Right atrium auricular region (tissue), 2 donors: ENCODE data around the gene ZG16. TPM values are rescaled to one million over a fixed set of nuclear protein-coding genes. Genes with fewer than 3 reads are reported as not detected.
"Not testable (repeated sequence)": the region's sequence is repeated elsewhere in the genome, so short reads cannot be mapped to it uniquely, and the experiment has no call there.

ENCODE experiments used
- DNase-seq: peaks from one replicate; pipeline ENCODE4 v3.0.0-alpha.2; 2019; ENCODE audit warnings: low spot score
- H3K27ac ChIP-seq, 2 donors: fragments of 200-600 bp; sonication (generic); 1 replicate in 1 of 2; 2 replicates in 1 of 2; pipeline ENCODE4 v1.5.1; 2016 to 2019
- H3K27me3 ChIP-seq, 2 donors: fragments of 200-600 bp; sonication (generic); one replicate each; pipeline versions ENCODE4 v1.5.1 to v1.6.0; 2017 to 2019
- H3K36me3 ChIP-seq: fragments of 200-600 bp; sonication (generic); one replicate; pipeline ENCODE4 v1.5.1; 2016
- H3K4me1 ChIP-seq, 2 donors: fragments of 200-600 bp; sonication (generic); one replicate each; pipeline versions ENCODE4 v1.5.1 to v1.6.0; 2017 to 2019
- H3K4me3 ChIP-seq, 2 donors: fragments of 200-600 bp; sonication (generic); 1 replicate in 1 of 2; 2 replicates in 1 of 2; pipeline ENCODE4 v1.5.1; 2017 to 2019; ENCODE audit warnings: mild to moderate bottlenecking in 1 of 2, moderate library complexity in 1 of 2
- H3K9me3 ChIP-seq, 2 donors: fragments of 200-600 bp; sonication (generic); one replicate each; pipeline ENCODE4 v1.5.1; 2019
- CTCF ChIP-seq, 2 donors: fragments of 200-600 bp; sonication (generic); IDR thresholded peaks; one replicate each; pipeline ENCODE4 v1.5.1; 2019; ENCODE audit warnings: antibody characterized with exemption in 2 of 2
- total RNA-seq, 2 donors: library from RNA; depleted of rRNA; stranded (reverse); fragments of >200 nt; gene quantifications; one replicate each; pipeline ENCODE4 v1.1.0, GENCODE V29; 2016

Gene ZG16
- total RNA-seq = not detected

- no peaks in the 10 kb centered on the region for H3K9me3 ChIP-seq
- H3K27me3 ChIP-seq = no peaks in the 10 kb centered on the region
- no peaks in the 10 kb centered on the region for H3K36me3 ChIP-seq
- DNase-seq = no peak
- H3K4me1 ChIP-seq = no peaks in the 10 kb centered on the region
- no peak within 1 kb of the TSS for H3K27ac ChIP-seq
- no peak within 1 kb of the TSS for H3K4me3 ChIP-seq
- no peak for TF ChIP-seq CTCF (IDR thresholded peaks at IDR 0.05)
Observed at GRCh38 chr16:29777576-29778350, at the start of gene ZG16. ZG16 (plus strand) TSS chr16:29778256; CDS start chr16:29779267, 1,011 bp downstream.

GRCh38 chr16:29729116-29729521, 48.9 kb upstream of the ZG16 start:
- no peaks in the 10 kb centered on the region for H3K9me3 ChIP-seq
- H3K27me3 ChIP-seq = no peaks in the 10 kb centered on the region
- peak; percentile 17 to 66 for TF ChIP-seq CTCF (IDR thresholded peaks at IDR 0.05)
- H3K36me3 ChIP-seq = no peaks in the 10 kb centered on the region
- H3K4me3 ChIP-seq = no peak overlapping the region
- no peak for DNase-seq
- no peak overlapping the region for H3K27ac ChIP-seq
- H3K4me1 ChIP-seq = no peaks in the 10 kb centered on the region

- TF ChIP-seq CTCF (IDR thresholded peaks at IDR 0.05) = no peak
- no peak overlapping the region for H3K27ac ChIP-seq
- no peaks in the 10 kb centered on the region for H3K27me3 ChIP-seq
- no peaks in the 10 kb centered on the region for H3K4me1 ChIP-seq
- no peak for DNase-seq
- H3K36me3 ChIP-seq = no peaks in the 10 kb centered on the region
- no peaks in the 10 kb centered on the region for H3K9me3 ChIP-seq
- H3K4me3 ChIP-seq = no peak overlapping the region
Observed at GRCh38 chr16:29730649-29731048, 47.4 kb upstream of the ZG16 start.

- H3K4me1 ChIP-seq, H3K4me3 ChIP-seq, H3K27ac ChIP-seq, H3K9me3 ChIP-seq, H3K36me3 ChIP-seq, DNase-seq, H3K27me3 ChIP-seq: not testable (repeated sequence)
Observed at GRCh38 chr16:29731768-29732601, 46.1 kb upstream of the ZG16 start.

GRCh38 chr16:29734786-29735185, 43.3 kb upstream of the ZG16 start:
- no peak for DNase-seq
- Histone ChIP-seq H3K36me3 (no peaks in the 10 kb centered on the region), H3K27me3 (no peaks in the 10 kb centered on the region), H3K4me1 (no peaks in the 10 kb centered on the region), H3K27ac (no peak overlapping the region), H3K4me3 (no peak overlapping the region), H3K9me3 (no peaks in the 10 kb centered on the region)
- no peak for TF ChIP-seq CTCF (IDR thresholded peaks at IDR 0.05)

GRCh38 chr16:29736112-29736511, 41.9 kb upstream of the ZG16 start:
- Histone ChIP-seq H3K9me3 (no peaks in the 10 kb centered on the region), H3K4me3 (no peak overlapping the region), H3K27me3 (no peaks in the 10 kb centered on the region), H3K36me3 (no peaks in the 10 kb centered on the region), H3K27ac (no peak overlapping the region), H3K4me1 (no peaks in the 10 kb centered on the region)
- no peak for TF ChIP-seq CTCF (IDR thresholded peaks at IDR 0.05)
- no peak for DNase-seq
